K562 (cell line): Measurements from ENCODE around the gene TTC33. TPM values are rescaled to one million over a fixed set of nuclear protein-coding genes. Genes with fewer than 3 reads are reported as not detected.
"Not testable (repeated sequence)": the region's sequence is repeated elsewhere in the genome, so short reads cannot be mapped to it uniquely, and the experiment has no call there.

Experiments used
- ATAC-seq: fragments of 200-7000 bp; cut with Tn5 transposase; 3 replicates; pipeline ENCODE4 v1.9.1; 2020; ENCODE audit warnings: moderate library complexity
- BruUV-seq: library from RNA; stranded (reverse); fragments of 400-500 nt; replicated peaks from 2 replicates; lab custom pipeline; 2021; lab: Mats Ljungman, UMichigan
- CTCF ChIA-PET: fragments of 300-600 bp; formaldehyde crosslinking; extraction: SDS; loops from one replicate; lab custom pipeline; 2021; ENCODE audit warnings: low intra/inter-chr PET ratio; lab: Yijun Ruan, JAX
- POLR2A ChIA-PET: fragments of 300-600, 350-650 bp; sonication (Branson Sonifier 250); formaldehyde crosslinking; extraction: SDS; loops from one replicate; lab custom pipeline; 2021; ENCODE audit warnings: antibody characterized with exemption, inconsistent platforms; lab: Yijun Ruan, JAX
- DNase-seq, 4 experiments: peaks; one replicate each; pipeline versions ENCODE4 v3.0.0 to v3.0.0-alpha.2; 2011 to 2018; ENCODE audit warnings: low spot score in 3 of 4, mixed read lengths in 3 of 4; ENCODE audit errors: extremely low read depth in 1 of 4
- FAIRE-seq: peaks from 2 replicates; lab custom pipeline; 2011; peaks lifted over from hg19 to GRCh38; lab: Jason Lieb, UNC
- H2AFZ ChIP-seq: 2 replicates; pipeline ENCODE4 v1.6.0; 2011; ENCODE audit warnings: low read depth, low read length, control low read depth, inconsistent platforms
- H3K27ac ChIP-seq: fragments of 200-600 bp; 3 replicates; pipeline ENCODE4 v1.8.0; 2011; ENCODE audit warnings: low read depth, mild to moderate bottlenecking, control low read depth, inconsistent platforms, low read length, moderate library complexity, mixed read lengths; ENCODE audit errors: extremely low read depth
- H3K27me3 ChIP-seq, 2 experiments: fragments of 300-600 bp in 1 of 2; 2 replicates in 1 of 2; 3 replicates in 1 of 2; pipeline versions ENCODE4 v1.6.0 to v1.8.0; 2011; ENCODE audit warnings: inconsistent platforms in 2 of 2, low read length in 2 of 2, mild to moderate bottlenecking in 1 of 2, mixed read lengths in 1 of 2, moderate library complexity in 1 of 2; ENCODE audit not compliant: control insufficient read depth in 2 of 2, insufficient read depth in 2 of 2
- H3K36me3 ChIP-seq: fragments of 300-600 bp; 3 replicates; pipeline ENCODE4 v1.8.0; 2011; ENCODE audit warnings: mild to moderate bottlenecking, low read length, inconsistent platforms; ENCODE audit not compliant: control insufficient read depth, insufficient read depth
- H3K4me1 ChIP-seq, 2 experiments: fragments of 200-600 bp in 1 of 2; replicated peaks in 1 of 2; 2 replicates in 1 of 2; 3 replicates in 1 of 2; pipeline versions ENCODE4 v1.5.1 to v1.8.0; 2011; ENCODE audit warnings: inconsistent platforms in 2 of 2, low read length in 2 of 2, mild to moderate bottlenecking in 1 of 2, mixed read lengths in 1 of 2, moderate library complexity in 1 of 2; ENCODE audit not compliant: control insufficient read depth in 2 of 2, insufficient read depth in 2 of 2
- H3K4me2 ChIP-seq: 2 replicates; pipeline ENCODE4 v1.6.1; 2011; ENCODE audit warnings: low read length, control low read depth, inconsistent platforms, mixed read lengths; ENCODE audit not compliant: insufficient read depth
- H3K4me3 ChIP-seq: fragments of 200-600 bp; sonication (generic), shearing (Covaris generic); 2 replicates; pipeline ENCODE4 v1.5.1; 2016; ENCODE audit warnings: control low read depth, inconsistent platforms
- H3K79me2 ChIP-seq: fragments of 200-600 bp; 3 replicates; pipeline ENCODE4 v1.8.0; 2011; ENCODE audit warnings: low read length, inconsistent platforms; ENCODE audit not compliant: control insufficient read depth, insufficient read depth
- H3K9ac ChIP-seq, 2 experiments: 2 replicates each; pipeline versions ENCODE4 v1.6.0 to v1.6.1; 2011; ENCODE audit warnings: low read depth in 2 of 2, low read length in 2 of 2, control low read depth in 1 of 2, inconsistent platforms in 1 of 2, mild to moderate bottlenecking in 1 of 2, mixed read lengths in 1 of 2; ENCODE audit not compliant: insufficient read depth in 1 of 2
- H3K9me1 ChIP-seq: one replicate; pipeline ENCODE4 v1.6.0; 2011; ENCODE audit warnings: inconsistent platforms, mild to moderate bottlenecking, low read length, moderate library complexity; ENCODE audit not compliant: control insufficient read depth, insufficient read depth
- H3K9me3 ChIP-seq: replicated peaks from 2 replicates; pipeline ENCODE4 v1.5.1; 2011; ENCODE audit warnings: low read depth, low read length, inconsistent platforms; ENCODE audit not compliant: control insufficient read depth, insufficient read depth
- H4K20me1 ChIP-seq: replicated peaks from 2 replicates; pipeline ENCODE4 v1.6.1; 2011; ENCODE audit warnings: low read length, inconsistent platforms, mixed read lengths; ENCODE audit not compliant: control insufficient read depth, insufficient read depth
- BCOR ChIP-seq: fragments of 450-650 bp; IDR thresholded peaks from 2 replicates; pipeline ENCODE4 v1.6.1; 2016
- CEBPB ChIP-seq: fragments of 450-650 bp; IDR thresholded peaks from 2 replicates; pipeline ENCODE4 v1.6.1; 2016; ENCODE audit warnings: missing genetic modification characterization, missing compliant biosample characterization
- HDAC1 ChIP-seq, 2 experiments: fragments of 450-650 bp; IDR thresholded peaks; 2 replicates each; pipeline ENCODE4 v1.6.1; 2016 to 2017; ENCODE audit warnings: inconsistent platforms in 1 of 2, mild to moderate bottlenecking in 1 of 2, moderate library complexity in 1 of 2
- KDM1A ChIP-seq, 2 experiments: fragments of 450-650 bp; IDR thresholded peaks; 2 replicates each; pipeline ENCODE4 v1.6.1; 2016; ENCODE audit warnings: mild to moderate bottlenecking in 2 of 2
- KLF10 ChIP-seq: fragments of 250-450 bp; sonication (Bioruptor Pico); IDR thresholded peaks from 2 replicates; pipeline ENCODE4 v1.6.1; 2021; ENCODE audit warnings: matching md5 sums
- NFIC ChIP-seq: fragments of 450-650 bp; IDR thresholded peaks from 2 replicates; pipeline ENCODE4 v1.6.1; 2017; ENCODE audit warnings: mild to moderate bottlenecking, inconsistent platforms
- TAF9B ChIP-seq: fragments of 450-650 bp; IDR thresholded peaks from 2 replicates; pipeline ENCODE4 v1.6.1; 2018; ENCODE audit warnings: mild to moderate bottlenecking; ENCODE audit not compliant: partially characterized antibody
- TARDBP ChIP-seq: fragments of 450-650 bp; IDR thresholded peaks from 2 replicates; pipeline ENCODE4 v1.6.1; 2016
- ZBTB7A ChIP-seq: IDR thresholded peaks from 2 replicates; pipeline ENCODE4 v1.6.1; 2011; ENCODE audit warnings: low read depth, mild to moderate bottlenecking, low read length, moderate library complexity, borderline replicate concordance; ENCODE audit not compliant: control insufficient read depth
- ZNF146 ChIP-seq: IDR thresholded peaks from one replicate; pipeline ENCODE4 v1.6.1; 2018; ENCODE audit warnings: missing compliant biosample characterization; ENCODE audit not compliant: unreplicated experiment
- ZNF449 ChIP-seq: fragments of 250-450 bp; sonication (Bioruptor Pico); IDR thresholded peaks from 2 replicates; pipeline ENCODE4 v1.8.0; 2022; ENCODE audit warnings: moderate library complexity, mild to moderate bottlenecking, inconsistent platforms
- ZNF79 ChIP-seq: fragments of 250-450 bp; sonication (Bioruptor Pico); IDR thresholded peaks from 2 replicates; pipeline ENCODE4 v1.4.0; 2020; ENCODE audit warnings: low read depth, mild to moderate bottlenecking, moderate library complexity
- WGBS: fragments of 100-300 bp; shearing (Covaris generic); methylation state at CpG from one replicate; pipeline ENCODE4 v1.1.6; 2016; ENCODE audit warnings: low coverage, mixed read lengths; ENCODE audit not compliant: insufficient coverage; ENCODE audit errors: missing lambda C conversion rate; 5-methylcytosine and 5-hydroxymethylcytosine counted together
- in situ Hi-C: fragments of 300-500 bp; cut with MboI; formaldehyde crosslinking; loops from 4 replicates; pipeline ENCODE4 v1.15.0; 2018; ENCODE audit warnings: inconsistent platforms, mixed read lengths
- intact Hi-C: fragments of 100-400 bp; cut with micrococcal nuclease; formaldehyde crosslinking; loops from 2 replicates; pipeline ENCODE4 v1.14.2; 2022
- polyA plus RNA-seq, 8 experiments: library from polyadenylated mRNA; depleted of rRNA in 4 of 8; stranded (reverse) in 5 of 8; unstranded in 3 of 8; fragments of >200 nt; fragmentation: Nextera tagmentation in 2 of 8; fragmentation: Illumina TruSeq in 1 of 8; extraction: Ambion mirVana in 2 of 8; extraction: Trizol in 1 of 8; gene quantifications; 2 replicates each; pipeline versions ENCODE4 v1.2.1 to v1.2.3, GENCODE V29; 2011 to 2014; ENCODE audit warnings: inconsistent platforms in 1 of 8, missing spikeins in 1 of 8
- total RNA-seq, 7 experiments: library from RNA; depleted of rRNA in 6 of 7; stranded (reverse); fragments of >200 nt in 6 of 7; fragmentation: Illumina TruSeq in 2 of 7; extraction: Trizol in 2 of 7; gene quantifications; 2 replicates each; pipeline versions ENCODE4 v1.2.1 to v1.2.3, GENCODE V29; 2011 to 2021; ENCODE audit warnings: low replicate concordance in 1 of 7

TTC33 gene
- total and polyA plus RNA-seq, 9 of the 15 experiments (the other 6 are each of a cell fraction or from before 2014, with no cell fraction given): 11.5 to 24.9 (median 21.1) TPM

- TF ChIP-seq ZNF449 (no peak), ZNF79 (no peak), TAF9B (no peak), TARDBP (no peak), ZBTB7A (no peak), KLF10 (CRISPR knock-in tag) (no peak)
These were observed 40.7 kb upstream of the TTC33 start (continued) for GRCh38 chr5:40796487-40796889.

- peaks cover 18 to 39% of the 10 kb centered on the region in 2 experiments; a peak in 4 of 5 replicates for H3K4me1 ChIP-seq
- not testable (repeated sequence) for FAIRE-seq
These were observed 39.1 kb upstream of the TTC33 start for GRCh38 chr5:40794877-40795276.

GRCh38 chr5:40794340-40794739 lies 38.6 kb upstream of the TTC33 start:
- DNase-seq, ATAC-seq, CTCF ChIA-PET, H3K9me1 ChIP-seq, FAIRE-seq, in situ Hi-C loops, H3K4me2 ChIP-seq, H3K9ac ChIP-seq, H3K27me3 ChIP-seq, H3K9me3 ChIP-seq, H2AFZ ChIP-seq, H3K27ac ChIP-seq, H3K4me3 ChIP-seq, intact Hi-C loops, BruUV-seq: not testable (repeated sequence)
- Histone ChIP-seq H3K36me3 (peaks cover 29% of the 10 kb centered on the region; the same call in 2 of the 3 replicates), H3K4me1 (peaks cover 18 to 37% of the 10 kb centered on the region in 2 experiments; a peak in 4 of 5 replicates), H3K79me2 (peaks cover 98% of the 10 kb centered on the region), H4K20me1 (peaks cover 13% of the 10 kb centered on the region)
- POLR2A ChIA-PET: interaction anchor here (1.4 kb wide), 1 partner anchor 8 kb away, joined by 4 read pairs; no protein-coding TSS in a partner anchor

More at GRCh38 chr5:40794877-40795276, 39.1 kb upstream of the TTC33 start:
- BruUV-seq, intact Hi-C loops, CTCF ChIA-PET, H3K27ac ChIP-seq, H3K27me3 ChIP-seq, H3K9ac ChIP-seq, H2AFZ ChIP-seq, DNase-seq, H3K9me1 ChIP-seq, H3K4me2 ChIP-seq, H3K4me3 ChIP-seq, in situ Hi-C loops, H3K9me3 ChIP-seq, ATAC-seq: not testable (repeated sequence)
- peaks cover 98% of the 10 kb centered on the region for H3K79me2 ChIP-seq
- H4K20me1 ChIP-seq: peaks cover 13% of the 10 kb centered on the region
- TF ChIP-seq CEBPB (tag) (0 out of 2 replicates have a peak, but pooled peaks have one; percentile 38), HDAC1 (IDR thresholded peaks at IDR 0.05) (peak; percentile 18 to 61; a peak in 1 of 4 replicates), NFIC (0 out of 2 replicates have a peak, but pooled peaks have one; percentile 4), BCOR (peak; percentile 71), ZNF146 (CRISPR knock-in tag) (peak; percentile 77), KDM1A (IDR thresholded peaks at IDR 0.05) (peak in 1 of 2 experiments; percentile 47; a peak in 1 of 4 replicates)
- H3K36me3 ChIP-seq: peaks cover 28% of the 10 kb centered on the region; the same call in 2 of the 3 replicates
- WGBS: 92% methylated on average over 3 of the region's 3 CpGs
- POLR2A ChIA-PET: interaction anchor here (1.4 kb wide), 1 partner anchor 7 kb away, joined by 4 read pairs; no protein-coding TSS in a partner anchor
